Activated T-helper 1 cell treated with anti-CD3 and anti-CD28 coated beads, Interleukin-12 subunit alpha, Interleukin-12 subunit beta, Interleukin-2, Interleukin-4 antibody, amounts not matched to agents 30 ng/mL and 10 ng/mL and 1 ng/mL, durations not matched to agents 14 hours and 24 hours and 36 hours (primary cell): Measurements from ENCODE around the gene TMBIM1. TPM values are rescaled to one million over a fixed set of nuclear protein-coding genes. Genes with fewer than 3 reads are reported as not detected.

ENCODE experiments used
- DNase-seq: peaks from one replicate; pipeline ENCODE4 v3.0.0; 2021; ENCODE audit warnings: low spot score
- H3K27ac Mint-ChIP-seq: one replicate; pipeline ENCODE4 v1.8.0; 2021; ENCODE audit warnings: mild to moderate bottlenecking, mixed read lengths
- H3K27me3 Mint-ChIP-seq: one replicate; pipeline ENCODE4 v1.8.0; 2022; ENCODE audit warnings: mild to moderate bottlenecking, moderate library complexity, mixed read lengths; ENCODE audit not compliant: insufficient read depth
- H3K36me3 Mint-ChIP-seq: one replicate; pipeline ENCODE4 v1.8.0; 2021; ENCODE audit warnings: low read depth, mixed read lengths
- H3K4me1 Mint-ChIP-seq: one replicate; pipeline ENCODE4 v1.8.0; 2021; ENCODE audit warnings: low read depth, mixed read lengths
- H3K4me3 Mint-ChIP-seq: one replicate; pipeline ENCODE4 v1.8.0; 2021; ENCODE audit warnings: mild to moderate bottlenecking, moderate library complexity, mixed read lengths
- H3K9me3 Mint-ChIP-seq: one replicate; pipeline ENCODE4 v1.8.0; 2021; ENCODE audit warnings: mixed read lengths
- intact Hi-C: fragments of 100-400 bp; cut with micrococcal nuclease; formaldehyde crosslinking; loops from one replicate; pipeline ENCODE4 v1.15.1; 2024
- total RNA-seq: library from RNA; stranded (reverse); gene quantifications from 2 replicates; pipeline ENCODE4 v1.2.3, GENCODE V29; 2022

TMBIM1 gene
- total RNA-seq, 1 donor from 2014 or later: 66.2 TPM

DNA sequence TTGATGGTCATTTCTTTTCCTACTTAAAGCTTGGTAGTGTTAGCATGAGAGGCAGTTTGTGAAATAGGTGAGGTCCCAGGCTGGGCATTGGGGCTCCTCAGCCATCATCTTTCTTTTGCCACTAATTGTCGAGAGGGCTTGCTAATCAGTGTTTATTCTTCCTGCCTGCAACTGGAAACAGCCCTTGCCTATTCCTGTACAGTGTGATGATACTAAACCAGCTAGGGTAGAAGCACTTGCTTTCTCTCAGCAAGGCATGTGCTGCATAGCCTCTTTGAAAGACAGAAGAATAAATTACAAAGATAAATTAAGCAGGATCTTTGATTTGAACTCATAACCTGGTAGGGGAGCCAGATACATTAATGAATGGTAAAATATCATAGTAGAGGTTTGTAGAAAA is 48.1 kb downstream of the TMBIM1 start:
- H3K9me3 Mint-ChIP-seq: no peaks in the 10 kb centered on the region
- H3K4me3 Mint-ChIP-seq: no peak overlapping the region
- no peak for DNase-seq
- peaks cover 45% of the 10 kb centered on the region for H3K36me3 Mint-ChIP-seq
- H3K27me3 Mint-ChIP-seq: no peaks in the 10 kb centered on the region
- intact Hi-C loops: loop anchor here (2.0 kb wide), 1 partner anchor 13 kb away; no protein-coding TSS in a partner anchor
- H3K4me1 Mint-ChIP-seq: peaks cover 28% of the 10 kb centered on the region
- H3K27ac Mint-ChIP-seq: no peak overlapping the region

DNA sequence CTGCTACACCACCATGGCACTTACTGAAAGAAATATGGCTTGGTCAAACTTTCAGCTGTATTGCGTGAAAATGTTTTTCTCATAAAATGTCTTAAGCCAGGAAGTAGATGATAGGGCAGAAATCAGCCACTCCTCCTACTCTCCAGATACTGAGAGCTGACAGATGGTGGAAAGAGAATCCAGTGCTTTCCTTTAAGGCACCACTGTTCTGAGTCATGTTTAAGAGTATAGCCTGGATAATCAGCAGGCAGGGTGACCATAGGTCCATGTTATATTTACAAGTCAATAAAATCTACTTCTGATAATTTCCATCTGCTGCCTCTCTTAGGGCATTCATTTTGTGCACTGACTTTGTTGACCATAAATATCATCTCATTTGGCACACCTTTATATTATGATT is 53.4 kb downstream of the TMBIM1 start:
- H3K36me3 Mint-ChIP-seq: peaks cover 41% of the 10 kb centered on the region
- DNase-seq: no peak
- no peak overlapping the region for H3K4me3 Mint-ChIP-seq
- H3K27ac Mint-ChIP-seq: peak overlapping the region; percentile 12
- peaks cover 30% of the 10 kb centered on the region for H3K4me1 Mint-ChIP-seq
- no peaks in the 10 kb centered on the region for H3K9me3 Mint-ChIP-seq
- H3K27me3 Mint-ChIP-seq: no peaks in the 10 kb centered on the region
- intact Hi-C loops: no loop called here

DNA sequence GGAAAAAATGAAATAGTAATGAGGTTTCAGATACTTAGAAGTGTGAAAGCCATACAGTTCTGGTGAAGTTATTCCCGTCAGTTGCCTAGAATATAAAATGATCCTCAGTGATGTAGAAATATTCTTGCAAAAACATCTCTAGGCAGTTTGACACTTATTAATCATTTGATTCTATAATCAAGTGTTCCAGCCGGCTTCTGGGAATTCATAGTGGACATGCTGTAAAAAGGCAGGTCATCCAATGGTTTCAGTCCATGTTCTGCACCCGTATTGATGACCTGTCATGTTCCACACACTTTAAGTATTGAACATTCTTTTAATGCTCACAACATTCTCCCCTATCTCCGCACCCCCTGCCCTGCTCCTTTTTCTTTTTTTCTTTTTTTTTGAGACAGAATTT is 55.5 kb downstream of the TMBIM1 start:
- no peaks in the 10 kb centered on the region for H3K27me3 Mint-ChIP-seq
- H3K27ac Mint-ChIP-seq: no peak overlapping the region
- no peaks in the 10 kb centered on the region for H3K9me3 Mint-ChIP-seq
- peaks cover 28% of the 10 kb centered on the region for H3K4me1 Mint-ChIP-seq
- intact Hi-C loops: no loop called here
- no peak overlapping the region for H3K4me3 Mint-ChIP-seq
- peaks cover 50% of the 10 kb centered on the region for H3K36me3 Mint-ChIP-seq
- no peak for DNase-seq

DNA sequence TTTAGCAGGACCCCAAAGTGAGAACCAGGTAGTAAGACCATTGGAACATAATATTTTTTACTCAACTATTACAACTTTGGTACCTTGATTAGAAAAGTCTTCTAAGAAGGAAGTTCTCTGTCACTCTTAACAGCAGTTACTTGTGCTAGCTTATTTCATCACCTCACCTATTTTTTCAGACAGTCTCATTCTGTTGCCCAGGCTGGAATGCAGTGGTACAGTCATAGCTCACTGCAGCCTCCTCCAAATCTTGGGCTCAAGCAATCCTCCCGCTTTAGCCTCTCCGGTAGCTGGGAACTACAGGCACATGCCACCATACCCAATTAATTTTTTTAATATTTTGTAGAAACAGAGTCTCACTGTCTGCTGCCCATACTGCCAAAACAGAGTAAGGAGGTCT is 57.3 kb downstream of the TMBIM1 start:
- no peak overlapping the region for H3K27ac Mint-ChIP-seq
- H3K27me3 Mint-ChIP-seq: no peaks in the 10 kb centered on the region
- no peak overlapping the region for H3K4me3 Mint-ChIP-seq
- no peak for DNase-seq
- peaks cover 34% of the 10 kb centered on the region for H3K4me1 Mint-ChIP-seq
- no peaks in the 10 kb centered on the region for H3K9me3 Mint-ChIP-seq
- intact Hi-C loops: no loop called here
- H3K36me3 Mint-ChIP-seq: peaks cover 62% of the 10 kb centered on the region

DNA sequence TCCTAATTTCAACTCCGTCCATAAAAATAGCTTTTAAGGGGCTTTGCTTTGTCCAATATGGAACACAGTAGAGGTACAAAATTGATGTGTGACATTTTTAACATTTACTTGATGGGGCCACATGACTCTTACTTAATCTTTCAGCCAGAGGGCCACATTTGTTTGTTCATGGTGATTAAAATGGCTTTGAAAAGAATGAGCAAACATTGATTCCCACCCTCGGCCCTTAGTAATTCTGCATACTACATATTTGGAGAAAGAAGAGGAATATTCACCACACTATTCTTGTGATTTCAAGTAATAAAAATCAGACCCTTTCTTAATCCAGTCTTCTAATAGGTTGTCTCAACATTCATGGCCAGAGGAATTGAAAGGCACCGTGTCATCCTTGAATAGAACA is 57.8 kb downstream of the TMBIM1 start:
- intact Hi-C loops: no loop called here
- H3K4me3 Mint-ChIP-seq: no peak overlapping the region
- H3K27me3 Mint-ChIP-seq: no peaks in the 10 kb centered on the region
- no peak for DNase-seq
- peaks cover 34% of the 10 kb centered on the region for H3K4me1 Mint-ChIP-seq
- no peaks in the 10 kb centered on the region for H3K9me3 Mint-ChIP-seq
- no peak overlapping the region for H3K27ac Mint-ChIP-seq
- peaks cover 62% of the 10 kb centered on the region for H3K36me3 Mint-ChIP-seq

DNA sequence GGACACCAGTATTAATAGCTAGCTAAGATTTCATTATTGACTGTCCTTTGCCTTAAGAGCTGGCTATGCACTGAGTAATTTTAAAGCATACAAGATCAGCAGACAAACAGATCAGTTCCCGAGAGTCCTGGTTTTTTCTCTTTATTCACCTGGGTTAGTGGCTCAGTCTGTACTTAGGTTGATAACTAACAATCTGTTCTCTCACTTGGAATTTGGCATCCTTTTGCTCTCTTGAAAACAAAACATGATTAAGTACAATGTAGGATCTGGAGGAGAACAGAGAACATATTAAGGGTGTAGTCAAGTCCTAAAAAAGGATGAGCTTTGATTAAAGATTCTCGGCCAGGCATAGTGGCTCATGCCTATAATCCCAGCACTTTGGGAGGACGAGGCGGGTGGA is 58.8 kb downstream of the TMBIM1 start:
- intact Hi-C loops: no loop called here
- Mint-ChIP-seq H3K27ac (no peak overlapping the region), H3K27me3 (no peaks in the 10 kb centered on the region), H3K4me1 (peaks cover 42% of the 10 kb centered on the region), H3K4me3 (no peak overlapping the region), H3K36me3 (peaks cover 61% of the 10 kb centered on the region), H3K9me3 (no peaks in the 10 kb centered on the region)
- DNase-seq: no peak

DNA sequence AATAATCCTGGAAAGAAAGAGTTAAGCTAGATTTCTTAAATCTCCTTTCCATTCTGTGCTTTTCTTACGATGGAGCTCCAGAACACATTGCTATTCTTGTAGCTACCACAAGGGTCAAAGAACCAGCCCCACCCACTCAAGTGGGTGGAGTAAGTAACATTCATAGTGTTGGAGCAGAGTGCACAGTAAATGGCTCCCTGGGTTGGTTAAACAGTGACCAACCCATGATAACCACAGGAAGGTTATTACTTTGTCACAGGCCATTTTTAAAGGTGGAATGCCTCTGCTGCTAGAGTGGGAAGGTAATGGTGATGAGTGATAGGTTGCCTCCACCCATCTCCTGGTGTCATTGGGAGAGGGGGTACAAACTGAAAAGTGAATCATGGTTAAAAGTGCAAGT is 61.4 kb downstream of the TMBIM1 start:
- Mint-ChIP-seq H3K27ac (peak overlapping the region; percentile 86), H3K36me3 (peaks cover 73% of the 10 kb centered on the region), H3K27me3 (no peaks in the 10 kb centered on the region), H3K4me1 (peaks cover 56% of the 10 kb centered on the region), H3K4me3 (peak overlapping the region; percentile 67), H3K9me3 (no peaks in the 10 kb centered on the region)
- DNase-seq: no peak
- intact Hi-C loops: loop anchor here (1.0 to 2.0 kb wide), 2 partner anchors 14 to 39 kb away; partner anchors contain the start of genes AAMP and PNKD

DNA sequence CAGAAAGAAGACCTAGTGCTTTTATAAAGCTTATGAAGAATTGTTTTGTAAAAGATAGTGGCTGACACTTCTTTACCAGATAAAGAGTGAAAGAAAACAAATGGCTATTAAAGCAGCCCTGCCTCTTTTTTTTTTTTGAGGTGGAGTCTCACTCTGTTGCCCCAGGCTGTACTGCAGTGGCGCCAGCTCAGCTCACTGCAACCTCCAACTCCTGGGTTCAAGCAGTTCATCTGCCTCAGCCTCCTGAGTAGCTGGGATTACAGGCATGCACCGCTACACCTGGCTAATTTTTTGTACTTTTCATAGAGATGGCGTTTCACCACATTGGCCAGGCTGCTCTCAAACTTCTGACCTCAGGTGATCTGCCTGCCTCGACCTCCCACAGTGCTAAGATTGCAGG is 62.5 kb downstream of the TMBIM1 start:
- H3K27ac Mint-ChIP-seq: peak overlapping the region; percentile 86
- peaks cover 76% of the 10 kb centered on the region for H3K36me3 Mint-ChIP-seq
- H3K27me3 Mint-ChIP-seq: no peaks in the 10 kb centered on the region
- H3K4me1 Mint-ChIP-seq: peaks cover 66% of the 10 kb centered on the region
- intact Hi-C loops: loop anchor here (1.0 to 10.0 kb wide), 6 partner anchors 12 to 1025 kb away; partner anchors contain the start of genes TUBA4A and TUBA4B
- no peaks in the 10 kb centered on the region for H3K9me3 Mint-ChIP-seq
- DNase-seq: no peak
- peak overlapping the region; percentile 67 for H3K4me3 Mint-ChIP-seq

DNA sequence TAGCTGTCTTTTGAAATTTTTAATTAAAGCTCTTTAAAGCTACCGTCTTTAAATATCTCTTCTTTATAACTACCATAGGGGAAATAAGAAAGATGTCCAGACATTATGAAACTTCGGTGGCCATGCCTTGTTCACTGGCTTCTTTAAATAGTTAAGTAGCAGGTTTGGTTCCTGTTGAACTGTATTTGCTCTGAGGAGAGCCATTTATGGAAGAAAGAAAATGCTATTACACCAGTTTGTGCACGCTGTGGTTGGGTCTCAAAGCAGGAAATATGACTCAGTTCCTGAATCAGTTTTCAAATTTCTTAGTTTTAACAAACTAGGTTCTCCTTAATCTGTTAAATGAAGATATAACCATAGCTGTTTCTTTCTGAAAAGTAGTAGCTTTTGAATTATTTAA is 63.1 kb downstream of the TMBIM1 start:
- DNase-seq: peak; percentile 57
- Mint-ChIP-seq H3K4me1 (peaks cover 66% of the 10 kb centered on the region), H3K9me3 (no peaks in the 10 kb centered on the region), H3K4me3 (peak overlapping the region; percentile 65), H3K36me3 (peaks cover 75% of the 10 kb centered on the region), H3K27me3 (no peaks in the 10 kb centered on the region), H3K27ac (peak overlapping the region; percentile 87)
- intact Hi-C loops: loop anchor here (1.0 to 10.0 kb wide), 5 partner anchors 11 to 1026 kb away; partner anchors contain the start of genes TUBA4A and TUBA4B

DNA sequence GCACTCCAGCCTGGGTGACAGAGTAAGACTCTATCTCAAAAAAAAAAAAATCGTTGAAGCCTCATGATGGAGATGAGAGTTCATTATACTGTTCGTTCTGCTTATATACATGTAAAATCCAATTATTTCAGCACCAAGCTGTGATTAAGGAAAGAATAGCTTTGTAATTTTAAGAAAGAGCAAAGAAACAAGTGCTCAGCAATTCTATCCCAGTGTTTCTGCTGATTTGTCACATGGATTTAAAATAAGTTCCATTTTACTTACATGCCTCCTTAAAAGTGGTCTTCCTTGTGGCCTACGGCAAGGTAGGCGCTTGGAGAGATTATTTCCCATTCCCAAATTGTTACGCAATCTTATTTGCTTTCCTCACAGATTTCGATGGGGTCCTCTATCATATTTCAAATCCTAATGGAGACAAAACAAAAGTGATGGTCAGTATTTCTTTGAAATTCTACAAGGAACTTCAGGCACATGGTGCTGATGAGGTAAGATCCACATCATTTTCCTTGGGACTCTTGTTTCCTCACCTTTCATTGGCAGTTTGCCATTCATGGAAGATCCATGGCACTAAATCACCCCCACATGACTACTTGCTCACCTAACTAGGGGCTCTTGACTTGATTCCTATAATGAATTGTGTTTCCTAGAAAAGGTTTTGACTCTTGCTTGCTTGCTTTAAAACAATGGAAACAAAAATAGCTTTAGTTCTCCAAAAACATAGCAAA is 63.8 kb downstream of the TMBIM1 start:
- peaks cover 73% of the 10 kb centered on the region for H3K36me3 Mint-ChIP-seq
- intact Hi-C loops: loop anchor here (1.0 to 10.0 kb wide), 5 partner anchors 10 to 1026 kb away; partner anchors contain the start of genes TUBA4A and TUBA4B
- no peaks in the 10 kb centered on the region for H3K9me3 Mint-ChIP-seq
- H3K27ac Mint-ChIP-seq: peak overlapping the region; percentile 87
- peaks cover 67% of the 10 kb centered on the region for H3K4me1 Mint-ChIP-seq
- no peak for DNase-seq
- H3K4me3 Mint-ChIP-seq: peak overlapping the region; percentile 65
- H3K27me3 Mint-ChIP-seq: no peaks in the 10 kb centered on the region

DNA sequence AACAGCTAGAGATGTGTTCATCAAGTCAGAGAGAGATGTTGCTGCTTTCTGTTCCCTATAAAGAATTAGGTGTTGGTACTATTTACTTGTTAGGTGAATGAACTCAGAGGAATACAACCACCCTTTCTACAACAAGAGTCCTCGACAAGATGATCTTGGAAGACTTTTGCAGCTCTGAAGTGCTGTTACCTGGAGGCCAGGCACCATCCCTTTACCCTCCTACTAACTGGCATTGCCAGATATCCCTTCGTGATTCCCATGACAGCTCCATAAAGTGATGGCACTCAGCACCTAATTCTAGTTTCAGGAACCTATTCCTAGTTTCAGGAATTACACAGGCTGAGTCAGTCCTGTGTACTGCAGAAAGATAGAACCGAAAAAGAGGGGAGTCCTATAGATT is 65.4 kb downstream of the TMBIM1 start:
- H3K4me1 Mint-ChIP-seq: peaks cover 72% of the 10 kb centered on the region
- H3K27me3 Mint-ChIP-seq: no peaks in the 10 kb centered on the region
- H3K36me3 Mint-ChIP-seq: peaks cover 63% of the 10 kb centered on the region
- no peaks in the 10 kb centered on the region for H3K9me3 Mint-ChIP-seq
- intact Hi-C loops: loop anchor here (10.0 kb wide), 2 partner anchors 668 to 1028 kb away; partner anchors contain the start of genes TUBA4A and TUBA4B
- H3K27ac Mint-ChIP-seq: peak overlapping the region; percentile 72
- H3K4me3 Mint-ChIP-seq: no peak overlapping the region
- DNase-seq: no peak
